HEK293 (cell line): ENCODE measurements around the gene MPHOSPH9.

ENCODE experiments used
- CTCF ChIP-seq: fragments of 450-650 bp; formaldehyde crosslinking; IDR thresholded peaks from 2 replicates; pipeline ENCODE4 v1.5.1; 2016; ENCODE audit warnings: missing biosample characterization, missing genetic modification characterization
- REPIN1 ChIP-seq: fragments of 450-650 bp; formaldehyde crosslinking; IDR thresholded peaks from 2 replicates; pipeline ENCODE4 v1.5.1; 2017; ENCODE audit warnings: missing biosample characterization, missing genetic modification characterization, low read depth
- REST ChIP-seq: fragments of 450-650 bp; formaldehyde crosslinking; IDR thresholded peaks from 2 replicates; pipeline ENCODE4 v1.5.1; 2016; ENCODE audit warnings: missing biosample characterization, missing genetic modification characterization
- ZBTB10 ChIP-seq: fragments of 450-650 bp; formaldehyde crosslinking; IDR thresholded peaks from 2 replicates; pipeline ENCODE4 v1.5.1; 2016; ENCODE audit warnings: missing biosample characterization, missing genetic modification characterization
- ZNF146 ChIP-seq: fragments of 450-650 bp; formaldehyde crosslinking; IDR thresholded peaks from 2 replicates; pipeline ENCODE4 v1.5.1; 2016; ENCODE audit warnings: missing biosample characterization, missing genetic modification characterization
- ZNF658 ChIP-seq: fragments of 450-650 bp; formaldehyde crosslinking; IDR thresholded peaks from 2 replicates; pipeline ENCODE4; 2016; ENCODE audit warnings: missing biosample characterization, missing genetic modification characterization
- ZNF777 ChIP-seq: fragments of 450-650 bp; formaldehyde crosslinking; IDR thresholded peaks from 2 replicates; pipeline ENCODE4 v1.5.1; 2017; ENCODE audit warnings: missing biosample characterization, missing genetic modification characterization, borderline replicate concordance

- TF ChIP-seq REST (tag by site-specific recombination) (no peak), ZBTB10 (tag by site-specific recombination) (no peak), CTCF (tag by site-specific recombination) (no peak), ZNF146 (no peak), REPIN1 (tag by site-specific recombination) (no peak), ZNF658 (tag by site-specific recombination) (no peak), ZNF777 (tag by site-specific recombination) (no peak)
Observed at GRCh38 chr12:123142518-123142840, 90.5 kb downstream of the MPHOSPH9 start.
